K562 (cell line): Measurements from ENCODE around the gene FOXL2NB. TPM values are rescaled to one million over a fixed set of nuclear protein-coding genes. Genes with fewer than 3 reads are reported as not detected.

ENCODE experiments used
- KAT2B ChIP-seq: IDR thresholded peaks from one replicate; pipeline ENCODE4 v1.6.1; 2012; ENCODE audit warnings: low read depth, mild to moderate bottlenecking, control low read depth, inconsistent platforms, low read length, moderate library complexity
- L3MBTL2 ChIP-seq: fragments of 450-650 bp; IDR thresholded peaks from 2 replicates; pipeline ENCODE4 v1.6.1; 2016; ENCODE audit warnings: mild to moderate bottlenecking, moderate library complexity
- MAZ ChIP-seq, 2 experiments: fragments of 450-650 bp in 1 of 2; sonication (generic) in 1 of 2; formaldehyde crosslinking; IDR thresholded peaks in 1 of 2; conservative IDR thresholded peaks in 1 of 2; 2 replicates each; pipeline versions ENCODE4 v1.4.0 to v1.5.0; 2020; ENCODE audit warnings: mild to moderate bottlenecking in 1 of 2, missing genetic modification reagents in 1 of 2
- REST ChIP-seq, 2 experiments: fragments of 450-650 bp; formaldehyde crosslinking in 1 of 2; IDR thresholded peaks; 2 replicates each; pipeline versions ENCODE4 v1.4.0 to v1.6.1; 2014 to 2020; ENCODE audit warnings: mild to moderate bottlenecking in 2 of 2, borderline replicate concordance in 1 of 2, low read depth in 1 of 2
- ZBTB8A ChIP-seq: fragments of 450-650 bp; IDR thresholded peaks from 2 replicates; pipeline ENCODE4 v1.6.1; 2018; ENCODE audit warnings: mild to moderate bottlenecking, moderate library complexity; ENCODE audit not compliant: partially characterized antibody
- ZFX ChIP-seq: sonication (generic); formaldehyde crosslinking; IDR thresholded peaks from 2 replicates; pipeline ENCODE4 v1.8.0; 2022; ENCODE audit warnings: mild to moderate bottlenecking, missing genetic modification reagents, moderate library complexity
- ZNF740 ChIP-seq, 3 experiments: fragments of 200-800 bp in 1 of 3; sonication (Bioruptor generic) in 1 of 3; sonication (generic) in 1 of 3; formaldehyde crosslinking in 1 of 3; IDR thresholded peaks; 2 replicates each; pipeline versions ENCODE4 v1.6.1 to v1.8.0; 2016 to 2022; ENCODE audit warnings: mild to moderate bottlenecking in 2 of 3, missing compliant biosample characterization in 2 of 3, missing genetic modification characterization in 2 of 3, missing genetic modification reagents in 1 of 3
- polyA plus RNA-seq, 8 experiments: library from polyadenylated mRNA; depleted of rRNA in 4 of 8; stranded (reverse) in 5 of 8; unstranded in 3 of 8; fragments of >200 nt; fragmentation: Nextera tagmentation in 2 of 8; fragmentation: Illumina TruSeq in 1 of 8; extraction: Ambion mirVana in 2 of 8; extraction: Trizol in 1 of 8; gene quantifications; 2 replicates each; pipeline versions ENCODE4 v1.2.1 to v1.2.3, GENCODE V29; 2011 to 2014; ENCODE audit warnings: inconsistent platforms in 1 of 8, missing spikeins in 1 of 8
- total RNA-seq, 7 experiments: library from RNA; depleted of rRNA in 6 of 7; stranded (reverse); fragments of >200 nt in 6 of 7; fragmentation: Illumina TruSeq in 2 of 7; extraction: Trizol in 2 of 7; gene quantifications; 2 replicates each; pipeline versions ENCODE4 v1.2.1 to v1.2.3, GENCODE V29; 2011 to 2021; ENCODE audit warnings: low replicate concordance in 1 of 7
- TF ChIP-seq, protein P1 (sequence below): IDR thresholded peaks from 2 replicates; pipeline ENCODE4 v1.6.1; 2012; ENCODE audit warnings: low read depth, low read length, improper control_type of control experiment, borderline replicate concordance
- TF ChIP-seq, protein P2 (sequence below): IDR thresholded peaks from 3 replicates; pipeline ENCODE4 v1.6.1; 2011; ENCODE audit warnings: borderline replicate concordance, mild to moderate bottlenecking, moderate library complexity; ENCODE audit not compliant: insufficient read length; ENCODE audit errors: extremely low read depth

Gene FOXL2NB
- total and polyA plus RNA-seq, 9 of the 15 experiments (the other 6 are each of a cell fraction or from before 2014, with no cell fraction given), result 0.71 to 17.4 (median 9.0) TPM

GRCh38 chr3:138942861-138943623, 4.0 kb upstream of the FOXL2NB start (continued):
- TF ChIP-seq REST (IDR thresholded peaks at IDR 0.05; ENCODE audit: borderline replicate concordance) (peak; percentile 49), REST (CRISPR knock-in tag; IDR thresholded peaks at IDR 0.05; ENCODE audit: low read depth) (no peak), ZFX (CRISPR knock-in tag) (peak; percentile 91), KAT2B (no peak), ZBTB8A (no peak), MAZ (CRISPR knock-in tag; conservative IDR thresholded peaks at IDR 0.05 in 1 of 2, IDR thresholded peaks at IDR 0.05 in 1 of 2) (peak in 1 of 2 experiments; percentile 65; a peak in 2 of 4 replicates), ZNF740 (CRISPR knock-in tag; IDR thresholded peaks at IDR 0.05) (peak; percentile 89), ZNF740 (tag; IDR thresholded peaks at IDR 0.05) (peak in 1 of 2 experiments; percentile 66; a peak in 1 of 4 replicates), L3MBTL2 (0 out of 2 replicates have a peak, but pooled peaks have one; percentile 15)
- TF ChIP-seq, protein P1, sequence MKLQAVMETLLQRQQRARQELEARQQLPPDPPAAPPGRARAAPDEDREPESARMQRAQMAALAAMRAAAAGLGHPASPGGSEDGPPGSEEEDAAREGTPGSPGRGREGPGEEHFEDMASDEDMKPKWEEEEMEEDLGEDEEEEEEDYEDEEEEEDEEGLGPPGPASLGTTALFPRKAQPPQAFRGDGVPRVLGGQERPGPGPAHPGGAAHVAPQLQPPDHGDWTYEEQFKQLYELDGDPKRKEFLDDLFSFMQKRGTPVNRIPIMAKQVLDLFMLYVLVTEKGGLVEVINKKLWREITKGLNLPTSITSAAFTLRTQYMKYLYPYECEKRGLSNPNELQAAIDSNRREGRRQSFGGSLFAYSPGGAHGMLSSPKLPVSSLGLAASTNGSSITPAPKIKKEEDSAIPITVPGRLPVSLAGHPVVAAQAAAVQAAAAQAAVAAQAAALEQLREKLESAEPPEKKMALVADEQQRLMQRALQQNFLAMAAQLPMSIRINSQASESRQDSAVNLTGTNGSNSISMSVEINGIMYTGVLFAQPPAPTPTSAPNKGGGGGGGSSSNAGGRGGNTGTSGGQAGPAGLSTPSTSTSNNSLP, result no peak
- TF ChIP-seq, protein P2, sequence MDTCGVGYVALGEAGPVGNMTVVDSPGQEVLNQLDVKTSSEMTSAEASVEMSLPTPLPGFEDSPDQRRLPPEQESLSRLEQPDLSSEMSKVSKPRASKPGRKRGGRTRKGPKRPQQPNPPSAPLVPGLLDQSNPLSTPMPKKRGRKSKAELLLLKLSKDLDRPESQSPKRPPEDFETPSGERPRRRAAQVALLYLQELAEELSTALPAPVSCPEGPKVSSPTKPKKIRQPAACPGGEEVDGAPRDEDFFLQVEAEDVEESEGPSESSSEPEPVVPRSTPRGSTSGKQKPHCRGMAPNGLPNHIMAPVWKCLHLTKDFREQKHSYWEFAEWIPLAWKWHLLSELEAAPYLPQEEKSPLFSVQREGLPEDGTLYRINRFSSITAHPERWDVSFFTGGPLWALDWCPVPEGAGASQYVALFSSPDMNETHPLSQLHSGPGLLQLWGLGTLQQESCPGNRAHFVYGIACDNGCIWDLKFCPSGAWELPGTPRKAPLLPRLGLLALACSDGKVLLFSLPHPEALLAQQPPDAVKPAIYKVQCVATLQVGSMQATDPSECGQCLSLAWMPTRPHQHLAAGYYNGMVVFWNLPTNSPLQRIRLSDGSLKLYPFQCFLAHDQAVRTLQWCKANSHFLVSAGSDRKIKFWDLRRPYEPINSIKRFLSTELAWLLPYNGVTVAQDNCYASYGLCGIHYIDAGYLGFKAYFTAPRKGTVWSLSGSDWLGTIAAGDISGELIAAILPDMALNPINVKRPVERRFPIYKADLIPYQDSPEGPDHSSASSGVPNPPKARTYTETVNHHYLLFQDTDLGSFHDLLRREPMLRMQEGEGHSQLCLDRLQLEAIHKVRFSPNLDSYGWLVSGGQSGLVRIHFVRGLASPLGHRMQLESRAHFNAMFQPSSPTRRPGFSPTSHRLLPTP, result no peak
